ENCODE results near the gene PTH1R. TPM values are rescaled to one million over a fixed set of nuclear protein-coding genes. Genes with fewer than 3 reads are reported as not detected.

PTH1R gene
- total and polyA plus RNA-seq, 2 experiments from 2014 or later = 0.60 to 1.3 TPM

DNA sequence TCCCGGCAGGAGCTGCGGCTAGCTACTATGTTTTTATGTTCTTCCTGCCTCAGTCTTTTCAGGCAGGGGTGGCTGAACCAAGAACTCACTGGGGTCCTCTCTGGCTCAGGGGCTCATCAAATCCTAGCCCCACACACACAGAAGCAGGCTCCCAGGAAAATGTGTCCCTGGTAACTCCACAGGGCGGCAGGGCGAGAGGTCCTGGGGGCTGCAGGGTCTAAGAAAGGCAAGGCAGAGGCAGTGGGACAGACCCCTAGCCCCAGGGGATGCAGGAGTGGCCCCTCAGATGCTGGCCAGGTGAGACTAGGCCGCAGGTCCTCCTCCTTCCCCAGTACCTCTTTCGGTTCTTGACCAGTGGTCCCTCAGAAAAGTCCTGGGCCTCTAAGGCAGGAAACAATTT is 48.9 kb downstream of the PTH1R start:
- no peak overlapping the region for H3K4me3 ChIP-seq
- H4K20me1 ChIP-seq (ENCODE audit: insufficient read depth) = no peaks in the 10 kb centered on the region
- H3K9ac ChIP-seq = peak overlapping the region; percentile 34
- H3K4me2 ChIP-seq (ENCODE audit: unreplicated experiment) = no peak overlapping the region
- no peaks in the 10 kb centered on the region for H3K9me3 ChIP-seq (ENCODE audit: low read depth)
- H3K4me1 ChIP-seq (ENCODE audit: insufficient read depth) = peaks cover 13% of the 10 kb centered on the region
- 96% methylated on average over 6 of the region's 6 CpGs for WGBS, 2 experiments (ENCODE audit: low coverage in 1 of 2, low lambda C conversion rate in 2 of 2, missing lambda C conversion rate in 2 of 2)
- peak overlapping the region; percentile 42; the same call in 1 of the 2 replicates for H3K27ac ChIP-seq
- peaks cover 21% of the 10 kb centered on the region; the same call in 1 of the 2 replicates for H3K36me3 ChIP-seq (ENCODE audit: low read depth)
- H2AFZ ChIP-seq = no peak overlapping the region
- H3K9me2 ChIP-seq (ENCODE audit: insufficient read depth) = no peaks in the 10 kb centered on the region
- no peak for DNase-seq
- in situ Hi-C loops (cut with MboI) = no loop called here
- H3K79me2 ChIP-seq (ENCODE audit: insufficient read depth) = peaks cover 65% of the 10 kb centered on the region
- H3F3A ChIP-seq (ENCODE audit: insufficient read depth) = peaks cover 12% of the 10 kb centered on the region; the same call in 1 of the 2 replicates
- no peaks in the 10 kb centered on the region for H3K27me3 ChIP-seq (replicated peaks; ENCODE audit: insufficient read depth)
- TF ChIP-seq EZH2 (IDR thresholded peaks at IDR 0.05; ENCODE audit: insufficient read depth, poor library complexity, severe bottlenecking) (no peak), EZH2phosphoT487 (IDR thresholded peaks at IDR 0.05; ENCODE audit: insufficient read depth, low read depth) (no peak)

GRCh38 chr3:46926871-46927717 is 49.6 kb downstream of the PTH1R start:
- Histone ChIP-seq H3K9me2 (ENCODE audit: insufficient read depth) (no peaks in the 10 kb centered on the region), H3K79me2 (ENCODE audit: insufficient read depth) (peaks cover 71% of the 10 kb centered on the region), H3K27ac (no peak overlapping the region), H3K9ac (peak overlapping the region; percentile 34; the same call in 1 of the 2 replicates), H2AFZ (no peak overlapping the region), H3K9me3 (ENCODE audit: low read depth) (no peaks in the 10 kb centered on the region), H3K4me3 (no peak overlapping the region), H3F3A (ENCODE audit: insufficient read depth) (peaks cover 12% of the 10 kb centered on the region; the same call in 1 of the 2 replicates), H3K4me2 (ENCODE audit: unreplicated experiment) (no peak overlapping the region), H3K27me3 (replicated peaks; ENCODE audit: insufficient read depth) (no peaks in the 10 kb centered on the region), H4K20me1 (ENCODE audit: insufficient read depth) (no peaks in the 10 kb centered on the region), H3K4me1 (ENCODE audit: insufficient read depth) (peaks cover 19% of the 10 kb centered on the region), H3K36me3 (ENCODE audit: low read depth) (peaks cover 17% of the 10 kb centered on the region; the same call in 1 of the 2 replicates)
- DNase-seq = no peak
- 92 to 95% methylated on average over 15 of the region's 15 CpGs for WGBS, 2 experiments (ENCODE audit: low coverage in 1 of 2, low lambda C conversion rate in 2 of 2, missing lambda C conversion rate in 2 of 2)
- in situ Hi-C loops (cut with MboI) = no loop called here
- no peak for TF ChIP-seq EZH2phosphoT487 (IDR thresholded peaks at IDR 0.05; ENCODE audit: insufficient read depth, low read depth)
- no peak for TF ChIP-seq EZH2 (IDR thresholded peaks at IDR 0.05; ENCODE audit: insufficient read depth, poor library complexity, severe bottlenecking)

- no peak overlapping the region for H3K9ac ChIP-seq
- peaks cover 12% of the 10 kb centered on the region; the same call in 1 of the 2 replicates for H3F3A ChIP-seq (ENCODE audit: insufficient read depth)
- H4K20me1 ChIP-seq (ENCODE audit: insufficient read depth) = no peaks in the 10 kb centered on the region
- no peak for TF ChIP-seq EZH2phosphoT487 (IDR thresholded peaks at IDR 0.05; ENCODE audit: insufficient read depth, low read depth)
- no peak for TF ChIP-seq EZH2 (IDR thresholded peaks at IDR 0.05; ENCODE audit: insufficient read depth, poor library complexity, severe bottlenecking)
- H3K9me3 ChIP-seq (ENCODE audit: low read depth) = no peaks in the 10 kb centered on the region
- 89 to 90% methylated on average over 6 of the region's 6 CpGs for WGBS, 2 experiments (ENCODE audit: low coverage in 1 of 2, low lambda C conversion rate in 2 of 2, missing lambda C conversion rate in 2 of 2)
- no peak overlapping the region for H3K4me2 ChIP-seq (ENCODE audit: unreplicated experiment)
- in situ Hi-C loops (cut with MboI) = no loop called here
- H3K9me2 ChIP-seq (ENCODE audit: insufficient read depth) = no peaks in the 10 kb centered on the region
- no peak overlapping the region for H3K4me3 ChIP-seq
- H3K27ac ChIP-seq = no peak overlapping the region
- peaks cover 77% of the 10 kb centered on the region for H3K79me2 ChIP-seq (ENCODE audit: insufficient read depth)
- H2AFZ ChIP-seq = no peak overlapping the region
- peaks cover 17% of the 10 kb centered on the region; the same call in 1 of the 2 replicates for H3K36me3 ChIP-seq (ENCODE audit: low read depth)
- no peaks in the 10 kb centered on the region for H3K27me3 ChIP-seq (replicated peaks; ENCODE audit: insufficient read depth)
- DNase-seq = no peak
- peaks cover 20% of the 10 kb centered on the region for H3K4me1 ChIP-seq (ENCODE audit: insufficient read depth)
These were observed 50.2 kb downstream of the PTH1R start for GRCh38 chr3:46927718-46928073.

GRCh38 chr3:46928282-46928681 is 50.8 kb downstream of the PTH1R start:
- Histone ChIP-seq H3K9ac (no peak overlapping the region), H3K79me2 (ENCODE audit: insufficient read depth) (peaks cover 77% of the 10 kb centered on the region), H3K4me1 (ENCODE audit: insufficient read depth) (peaks cover 20% of the 10 kb centered on the region), H3K9me2 (ENCODE audit: insufficient read depth) (no peaks in the 10 kb centered on the region), H2AFZ (no peak overlapping the region), H3K27me3 (replicated peaks; ENCODE audit: insufficient read depth) (no peaks in the 10 kb centered on the region), H3K36me3 (ENCODE audit: low read depth) (peaks cover 12% of the 10 kb centered on the region; the same call in 1 of the 2 replicates), H3K27ac (no peak overlapping the region), H3F3A (ENCODE audit: insufficient read depth) (peaks cover 12% of the 10 kb centered on the region; the same call in 1 of the 2 replicates), H3K4me3 (no peak overlapping the region), H4K20me1 (ENCODE audit: insufficient read depth) (no peaks in the 10 kb centered on the region), H3K4me2 (ENCODE audit: unreplicated experiment) (no peak overlapping the region), H3K9me3 (ENCODE audit: low read depth) (no peaks in the 10 kb centered on the region)
- 98 to 100% methylated on average over 1 of the region's 1 CpG for WGBS, 2 experiments (ENCODE audit: low coverage in 1 of 2, low lambda C conversion rate in 2 of 2, missing lambda C conversion rate in 2 of 2)
- DNase-seq = no peak
- in situ Hi-C loops (cut with MboI) = no loop called here
- TF ChIP-seq EZH2phosphoT487 (IDR thresholded peaks at IDR 0.05; ENCODE audit: insufficient read depth, low read depth) (no peak), EZH2 (IDR thresholded peaks at IDR 0.05; ENCODE audit: insufficient read depth, poor library complexity, severe bottlenecking) (no peak)
